ENCODE measurements around the gene ITLN2. TPM values are rescaled to one million over a fixed set of nuclear protein-coding genes. Genes with fewer than 3 reads are reported as not detected.
A peak's percentile ranks its signal among the peaks of the same experiment; 100 is the strongest.
"Not testable (repeated sequence)": the region's sequence is repeated elsewhere in the genome, so short reads cannot be mapped to it uniquely, and the experiment has no call there.

ITLN2 gene
- total and polyA plus RNA-seq, 2 experiments from 2014 or later: not detected

GRCh38 chr1:160945079-160945478, 9.5 kb downstream of the ITLN2 start:
- Histone ChIP-seq H3K4me1 (ENCODE audit: low read depth) (no peaks in the 10 kb centered on the region), H3K36me3 (no peaks in the 10 kb centered on the region), H3K27me3 (peaks cover 8% of the 10 kb centered on the region), H3K4me3 (no peak overlapping the region), H3K9me3 (ENCODE audit: low read depth) (no peaks in the 10 kb centered on the region), H3K27ac (no peak overlapping the region)
- no peak for TF ChIP-seq CTCF (IDR thresholded peaks at IDR 0.05; ENCODE audit: low read depth, low read length)
- DNase-seq (ENCODE audit: low read depth in 1 of 2, low spot score in 1 of 2): peak in 1 of 2 donors; percentile 69

GRCh38 chr1:160942926-160943325, 11.7 kb downstream of the ITLN2 start:
- Histone ChIP-seq H3K27me3 (peaks cover 8% of the 10 kb centered on the region), H3K4me1 (ENCODE audit: low read depth) (no peaks in the 10 kb centered on the region), H3K4me3 (no peak overlapping the region), H3K36me3 (no peaks in the 10 kb centered on the region), H3K27ac (no peak overlapping the region), H3K9me3 (ENCODE audit: low read depth) (no peaks in the 10 kb centered on the region)
- peak in 1 of 2 donors; percentile 33 for DNase-seq (ENCODE audit: low read depth in 1 of 2, low spot score in 1 of 2)
- TF ChIP-seq CTCF (IDR thresholded peaks at IDR 0.05; ENCODE audit: low read depth, low read length): peak; percentile 21

- H3K9me3 ChIP-seq (ENCODE audit: low read depth); H3K36me3 ChIP-seq; H3K4me1 ChIP-seq (ENCODE audit: low read depth); DNase-seq (ENCODE audit: low read depth in 1 of 2, low spot score in 1 of 2); H3K4me3 ChIP-seq; H3K27ac ChIP-seq; H3K27me3 ChIP-seq: not testable (repeated sequence)
These were observed 17.9 kb downstream of the ITLN2 start for GRCh38 chr1:160936666-160937065.

- H3K4me1 ChIP-seq (ENCODE audit: low read depth): no peaks in the 10 kb centered on the region
- H3K36me3 ChIP-seq: no peaks in the 10 kb centered on the region
- no peak overlapping the region for H3K4me3 ChIP-seq
- no peaks in the 10 kb centered on the region for H3K27me3 ChIP-seq
- TF ChIP-seq CTCF (IDR thresholded peaks at IDR 0.05; ENCODE audit: low read depth, low read length): no peak
- no peaks in the 10 kb centered on the region for H3K9me3 ChIP-seq (ENCODE audit: low read depth)
- DNase-seq (ENCODE audit: low read depth in 1 of 2, low spot score in 1 of 2): no peak
- H3K27ac ChIP-seq: no peak overlapping the region
These were observed 18.9 kb downstream of the ITLN2 start for GRCh38 chr1:160935527-160936258.

GRCh38 chr1:160933305-160933704, 21.3 kb downstream of the ITLN2 start:
- not testable (repeated sequence) for H3K4me3 ChIP-seq; H3K36me3 ChIP-seq; H3K27ac ChIP-seq; H3K9me3 ChIP-seq (ENCODE audit: low read depth); H3K27me3 ChIP-seq; DNase-seq (ENCODE audit: low read depth in 1 of 2, low spot score in 1 of 2); H3K4me1 ChIP-seq (ENCODE audit: low read depth)

GRCh38 chr1:160925652-160926244, 28.9 kb downstream of the ITLN2 start:
- no peak for TF ChIP-seq CTCF (IDR thresholded peaks at IDR 0.05; ENCODE audit: low read depth, low read length)
- H3K9me3 ChIP-seq (ENCODE audit: low read depth): no peaks in the 10 kb centered on the region
- H3K4me3 ChIP-seq: no peak overlapping the region
- no peaks in the 10 kb centered on the region for H3K4me1 ChIP-seq (ENCODE audit: low read depth)
- no peaks in the 10 kb centered on the region for H3K36me3 ChIP-seq
- H3K27me3 ChIP-seq: no peaks in the 10 kb centered on the region
- no peak overlapping the region for H3K27ac ChIP-seq
- DNase-seq (ENCODE audit: low read depth in 1 of 2, low spot score in 1 of 2): peak in 1 of 2 donors; percentile 43
